ENCODE data around the gene UBE2D3.

- TF ChIP-seq CTCF (IDR thresholded peaks at IDR 0.05) (no peak), POLR2AphosphoS5 (IDR thresholded peaks at IDR 0.05) (no peak), POLR2A (IDR thresholded peaks at IDR 0.05) (no peak)
Measured at GRCh38 chr4:102850370-102850769, 23.0 kb upstream of the UBE2D3 start.

All from breast epithelium (tissue), 3 donors.